NAMALWA (cell line): ENCODE data around the gene TATDN2.
"Not testable (repeated sequence)": the region's sequence is repeated elsewhere in the genome, so short reads cannot be mapped to it uniquely, and the experiment has no call there.

Source experiments
- DNase-seq: peaks from one replicate; pipeline ENCODE4 v3.0.0-alpha.2; 2015; ENCODE audit warnings: low spot score

TATDN2 gene

DNA sequence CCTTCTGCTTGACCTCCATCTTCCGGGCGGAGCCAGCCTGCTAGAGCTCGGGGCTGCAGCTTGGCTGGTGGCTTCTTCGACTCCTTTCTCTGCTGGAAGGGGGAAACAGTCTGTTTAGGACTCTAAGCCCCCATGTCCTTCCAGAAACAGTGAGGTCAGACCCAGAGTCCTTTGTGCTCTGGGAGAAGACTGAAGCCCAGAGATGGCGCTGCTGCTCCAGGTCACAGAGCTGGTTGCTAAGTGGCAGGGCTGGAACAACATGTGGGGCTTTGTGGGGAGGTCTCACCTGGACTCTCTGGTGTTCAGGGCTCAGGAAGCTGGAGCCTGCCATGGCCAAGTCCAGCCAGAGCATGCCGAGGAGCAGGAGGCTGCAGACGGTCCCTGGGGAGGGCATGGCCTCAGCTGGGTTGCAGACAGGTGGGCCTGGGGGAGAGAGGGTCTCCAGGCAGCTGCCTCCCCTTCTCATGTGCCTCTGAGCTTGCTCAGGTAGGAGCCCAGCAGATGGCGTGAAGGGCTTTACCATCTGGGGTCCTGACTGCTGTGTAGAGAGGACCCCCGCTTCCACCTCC is 41.6 kb downstream of the TATDN2 start:
- DNase-seq = no peak

DNA sequence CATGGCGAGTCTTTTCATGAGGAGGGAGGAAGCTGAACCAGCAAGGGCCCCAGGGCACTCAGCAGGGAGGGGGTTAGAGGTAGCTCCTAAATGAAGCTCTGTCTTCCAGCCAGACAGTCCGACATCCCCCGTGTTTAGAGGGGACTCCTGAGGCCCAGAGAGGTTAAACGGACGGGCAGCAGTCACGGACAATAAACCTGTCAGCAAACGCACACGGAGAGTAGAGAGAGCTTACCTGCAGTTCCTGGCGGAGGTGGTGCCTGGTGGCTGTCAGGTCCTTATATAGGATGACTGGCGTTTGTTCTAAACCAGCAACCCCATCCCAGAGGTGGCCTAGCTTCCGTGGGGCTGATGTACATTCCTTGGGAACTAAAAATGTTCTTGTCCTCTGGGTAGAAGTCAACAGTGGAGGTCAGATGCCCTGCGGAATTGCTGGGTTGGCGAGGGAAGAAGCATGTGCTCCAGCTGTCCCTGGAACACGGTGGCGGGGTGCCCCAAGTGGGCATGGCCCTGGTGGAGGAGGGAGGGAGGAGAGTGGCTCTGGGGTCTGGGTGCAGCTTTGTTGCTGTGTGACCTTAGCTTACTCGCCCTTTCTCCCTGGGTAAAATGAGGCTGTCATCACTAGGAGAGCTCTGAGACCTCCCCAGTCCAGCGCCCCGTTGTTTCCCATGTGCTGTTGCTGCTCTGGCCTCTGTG is 42.4 kb downstream of the TATDN2 start:
- DNase-seq = no peak

DNA sequence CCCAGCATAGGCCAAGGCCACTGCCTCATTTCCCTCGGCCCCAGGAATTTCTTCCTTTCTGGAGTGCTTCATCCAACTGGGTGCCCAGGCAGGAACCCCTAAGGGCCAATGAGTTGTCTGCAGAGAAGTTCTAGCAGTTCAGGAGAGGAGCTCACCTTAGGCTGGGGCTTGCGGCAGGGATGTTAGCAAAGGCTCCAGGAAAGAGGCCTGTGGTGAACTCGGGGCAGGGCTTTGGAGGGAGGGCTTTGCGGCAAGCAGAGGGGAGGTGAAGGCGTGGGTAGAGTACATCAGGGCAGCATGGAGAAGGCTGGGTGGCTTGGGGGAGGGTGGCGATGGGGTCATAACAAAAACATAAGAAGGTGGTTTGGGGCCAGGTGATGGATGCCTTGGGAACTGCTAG is 43.4 kb downstream of the TATDN2 start:
- no peak for DNase-seq

DNA sequence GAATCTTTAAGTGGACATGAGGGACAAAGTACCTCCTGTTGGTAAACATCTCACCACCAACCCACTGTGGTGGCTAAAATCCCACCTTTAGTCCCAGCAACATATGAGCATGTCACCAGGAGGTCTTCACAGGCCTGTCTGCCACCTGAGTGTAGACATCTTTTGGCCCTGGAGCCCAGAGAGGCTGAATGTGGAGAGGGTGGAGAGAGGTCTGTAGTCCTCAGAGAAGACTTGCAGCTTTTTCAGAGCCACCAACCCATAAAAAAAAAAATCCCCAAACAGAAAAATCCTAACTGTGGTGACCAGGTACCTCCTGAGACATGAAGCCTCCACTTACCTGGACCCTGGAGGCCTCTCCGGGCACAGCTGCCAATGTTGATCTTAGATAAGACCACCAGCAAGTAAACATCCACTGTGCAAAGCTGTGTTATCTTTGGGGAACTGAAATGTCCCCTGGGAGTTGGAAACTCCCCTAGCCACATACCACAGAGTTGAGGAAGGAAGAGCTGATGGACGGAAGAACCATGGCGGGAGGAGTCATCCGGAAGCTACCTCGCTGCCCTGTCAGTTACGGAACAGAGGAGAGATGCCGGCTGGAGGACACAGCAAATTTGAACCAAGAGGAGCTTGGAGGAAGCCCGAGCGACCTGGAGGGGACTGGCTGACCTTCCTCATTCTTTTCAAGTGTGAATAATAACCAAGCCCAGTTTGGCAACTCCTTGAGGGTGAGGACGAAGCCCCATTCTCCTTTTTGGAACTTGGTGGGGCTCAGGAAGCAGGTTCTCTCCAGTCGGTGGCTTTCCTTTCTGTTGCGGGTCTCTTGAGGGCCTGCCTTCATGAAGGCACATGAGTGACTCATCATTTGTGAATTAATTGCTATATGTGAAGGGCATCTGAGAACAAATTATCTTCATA is 44.5 kb downstream of the TATDN2 start, which contains the start of gene GHRL:
GHRL (minus strand) TSS at position 443 of the 915 bp plus-strand sequence. CDS start 2,767 bp downstream, outside the sequence.
- DNase-seq = peak; percentile 52

DNA sequence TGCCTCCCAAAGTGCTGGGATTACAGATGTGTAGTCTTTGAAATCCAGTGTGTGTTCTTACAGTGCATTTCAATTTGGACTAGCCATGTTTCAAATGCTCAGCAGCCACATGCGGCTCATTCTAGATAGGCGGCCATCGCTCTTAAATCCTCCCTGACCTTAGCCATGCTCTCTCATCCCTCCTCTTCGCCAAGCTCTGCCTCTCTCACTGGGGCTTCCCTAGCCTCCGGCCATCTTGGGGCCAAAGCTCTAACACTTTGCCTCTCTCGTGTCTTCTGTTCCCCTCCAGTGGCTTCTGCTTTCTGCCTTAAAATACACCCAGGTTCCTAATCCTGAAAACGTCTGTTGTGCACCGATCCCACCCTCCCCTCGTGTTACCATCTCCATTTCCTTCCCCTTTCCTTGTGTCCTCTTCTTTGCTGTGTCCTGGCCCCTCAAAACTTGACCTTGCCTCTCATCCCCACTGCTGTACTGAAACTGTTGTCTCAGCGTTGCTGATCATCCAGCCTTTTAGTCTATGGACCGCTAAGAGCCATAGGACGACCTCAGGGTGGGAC is 45.8 kb downstream of the TATDN2 start:
- no peak for DNase-seq

DNA sequence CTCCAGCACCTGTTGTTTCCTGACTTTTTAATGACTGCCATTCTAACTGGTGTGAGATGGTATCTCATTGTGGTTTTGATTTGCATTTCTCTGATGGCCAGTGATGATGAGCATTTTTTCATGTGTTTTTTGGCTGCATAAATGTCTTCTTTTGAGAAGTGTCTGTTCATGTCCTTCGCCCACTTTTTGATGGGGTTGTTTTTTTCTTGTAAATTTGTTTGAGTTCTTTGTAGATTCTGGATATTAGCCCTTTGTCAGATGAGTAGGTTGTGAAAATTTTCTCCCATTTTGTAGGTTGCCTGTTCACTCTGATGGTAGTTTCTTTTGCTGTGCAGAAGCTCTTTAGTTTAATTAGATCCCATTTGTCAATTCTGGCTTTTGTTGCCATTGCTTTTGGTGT is 49.8 kb downstream of the TATDN2 start:
- DNase-seq = not testable (repeated sequence)

DNA sequence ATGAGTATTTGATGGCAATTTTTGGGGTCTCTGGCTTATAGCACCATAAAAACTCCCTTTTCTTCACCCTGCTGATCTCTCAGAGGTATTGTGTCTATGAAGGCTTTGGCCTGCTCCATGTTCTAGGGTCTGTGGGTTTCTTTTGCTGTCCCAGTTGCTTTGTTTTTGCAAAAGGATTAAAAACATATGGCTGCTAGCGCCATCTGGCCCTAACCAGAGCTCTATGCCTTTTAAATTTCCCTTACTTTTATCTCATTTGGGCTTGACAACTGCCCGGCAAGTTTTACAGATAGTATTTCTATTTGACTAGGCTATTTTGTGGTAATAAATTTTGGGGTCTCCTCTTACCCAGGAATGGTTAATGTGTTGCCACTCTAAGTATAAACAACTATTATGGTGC is 50.9 kb downstream of the TATDN2 start:
- no peak for DNase-seq

DNA sequence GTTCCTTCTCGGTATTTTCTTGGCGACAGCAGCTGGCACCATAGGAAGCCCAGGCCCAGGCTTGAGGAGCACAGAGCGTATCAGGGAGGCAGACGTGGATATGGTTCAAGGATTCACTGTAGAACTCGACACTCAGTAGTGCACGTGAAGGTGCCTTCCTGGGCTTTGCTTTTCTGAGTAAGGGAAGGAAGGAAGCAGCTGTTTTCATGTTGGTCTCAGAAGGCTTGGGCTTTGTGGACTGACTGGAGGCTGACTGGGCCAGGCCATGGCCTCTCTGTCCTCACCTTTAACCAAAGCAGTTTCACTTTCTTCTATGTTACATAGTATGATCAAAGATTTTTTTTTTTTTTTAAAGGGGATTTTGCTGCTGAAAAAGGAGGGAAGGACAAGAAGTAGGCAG is 51.4 kb downstream of the TATDN2 start:
- no peak for DNase-seq

DNA sequence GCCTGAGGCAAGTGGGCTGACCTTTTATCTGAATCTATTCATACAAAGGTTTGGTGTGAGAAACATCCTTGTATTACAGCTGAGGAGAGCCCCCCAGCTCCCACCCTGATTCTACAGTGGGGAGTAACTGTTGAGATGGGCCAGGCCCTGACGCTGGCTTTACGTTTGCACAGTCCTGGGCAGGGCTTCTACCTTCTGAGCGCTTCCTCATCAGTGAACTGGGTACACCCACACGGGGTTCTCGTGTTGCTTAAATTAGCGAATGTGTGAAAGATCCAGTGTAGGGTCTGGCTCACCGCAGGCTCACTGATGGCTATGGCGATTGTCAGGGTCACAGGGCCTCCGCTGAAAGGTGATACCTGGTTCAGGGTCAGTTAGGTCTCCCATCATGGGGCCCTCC is 51.8 kb downstream of the TATDN2 start:
- no peak for DNase-seq

DNA sequence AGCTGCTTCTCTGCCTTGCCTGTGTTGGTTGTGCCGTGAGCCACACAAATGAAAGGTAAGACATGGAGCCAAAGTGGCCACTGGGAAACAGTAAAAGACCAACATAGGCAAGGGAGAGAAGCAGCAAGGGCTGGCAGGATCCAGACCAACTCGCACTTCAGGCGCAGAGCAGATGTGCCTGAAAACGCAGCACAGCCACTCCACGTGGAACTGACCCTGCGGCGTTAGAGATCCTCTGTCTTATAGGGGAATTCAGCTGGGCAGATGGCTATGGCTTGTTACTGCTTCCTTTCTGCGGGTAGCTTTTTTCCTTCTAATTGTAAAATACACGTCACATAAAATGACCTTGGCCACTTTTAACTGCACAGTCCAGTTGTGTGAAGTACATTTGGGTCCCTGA is 54.8 kb downstream of the TATDN2 start:
- DNase-seq = no peak

DNA sequence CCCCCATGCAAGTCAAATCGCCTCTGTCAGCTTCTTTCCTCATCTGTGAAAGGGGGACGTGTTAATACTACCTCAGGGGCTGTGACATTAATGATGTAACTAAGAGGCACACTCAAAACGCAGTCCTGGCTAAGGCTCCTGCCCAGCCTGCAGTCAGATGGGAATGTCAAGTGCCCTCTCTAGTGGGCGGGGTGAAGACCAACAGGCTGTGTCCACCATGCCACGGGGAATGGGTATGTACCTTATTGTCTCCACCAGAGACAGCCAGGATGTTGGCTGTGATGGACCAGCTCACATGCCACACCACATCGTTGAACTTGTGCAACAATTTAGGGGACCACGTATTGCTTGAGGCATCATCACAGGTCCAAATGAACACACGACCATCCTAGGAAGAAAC is 55.5 kb downstream of the TATDN2 start:
- no peak for DNase-seq

DNA sequence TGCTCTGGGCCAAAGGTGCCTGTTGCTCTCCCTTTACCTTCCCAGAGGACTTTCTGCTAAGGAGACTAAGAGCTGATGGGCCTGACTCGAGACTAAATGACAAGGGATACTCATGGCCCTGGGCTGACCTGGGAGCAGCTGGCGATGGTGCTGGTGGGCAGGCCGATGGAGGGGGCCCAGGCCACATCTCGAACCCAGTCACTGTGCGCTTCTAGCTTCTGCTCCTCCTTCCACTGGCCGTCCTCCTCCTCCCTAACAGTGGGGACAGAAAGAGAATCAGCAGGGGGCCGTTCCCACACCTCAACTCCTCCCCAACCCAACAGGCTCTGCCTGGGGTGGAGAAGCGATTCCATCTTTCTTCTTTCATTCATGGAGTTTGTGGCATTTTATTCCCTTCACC is 56.6 kb downstream of the TATDN2 start:
- DNase-seq = no peak

DNA sequence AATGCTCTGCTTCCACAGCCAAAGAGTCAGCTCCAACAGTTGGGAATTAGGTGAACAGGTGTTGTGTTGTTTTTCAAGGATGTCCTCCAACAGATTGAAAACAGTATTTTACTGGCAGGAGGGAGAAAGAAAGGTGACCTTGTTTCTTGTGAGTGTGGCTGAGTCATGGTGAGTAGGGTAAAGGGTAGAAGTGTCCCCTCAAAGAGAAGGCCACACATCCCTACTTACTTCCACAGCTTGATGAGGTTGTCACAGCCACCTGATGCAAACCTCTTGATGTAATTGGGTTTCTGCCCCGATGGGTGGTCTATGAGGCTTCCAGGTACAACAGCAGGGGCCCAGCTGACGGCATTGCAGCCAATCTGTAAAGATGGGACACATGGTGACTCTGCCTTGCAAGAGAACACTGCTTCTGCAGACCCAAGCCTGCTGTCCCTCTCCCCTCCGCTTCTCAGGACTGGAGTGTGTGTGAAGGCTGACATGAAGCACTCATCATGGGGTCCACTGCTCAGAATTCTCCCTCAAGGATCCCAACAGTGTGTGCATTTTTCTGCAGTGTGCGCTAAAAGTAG is 57.2 kb downstream of the TATDN2 start:
- no peak for DNase-seq

DNA sequence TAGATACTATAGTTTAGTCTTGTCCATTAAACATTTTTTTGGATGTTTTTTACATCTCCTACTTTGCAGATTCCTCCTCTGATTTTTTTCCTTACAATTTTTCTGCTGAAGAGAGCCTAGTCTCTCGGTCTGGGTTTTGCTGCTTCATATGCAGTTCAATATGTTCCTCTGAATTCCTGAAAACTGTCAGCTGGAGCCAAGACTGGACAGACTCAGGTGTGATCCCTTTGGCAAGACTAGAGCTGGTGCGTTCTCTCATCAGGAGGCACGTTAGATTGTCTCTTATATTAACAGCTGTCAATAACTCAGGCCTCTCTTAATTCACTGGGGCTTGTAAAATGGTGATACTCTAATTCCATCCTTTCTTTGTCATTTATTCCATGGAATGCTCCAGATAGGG is 57.9 kb downstream of the TATDN2 start:
- no peak for DNase-seq

DNA sequence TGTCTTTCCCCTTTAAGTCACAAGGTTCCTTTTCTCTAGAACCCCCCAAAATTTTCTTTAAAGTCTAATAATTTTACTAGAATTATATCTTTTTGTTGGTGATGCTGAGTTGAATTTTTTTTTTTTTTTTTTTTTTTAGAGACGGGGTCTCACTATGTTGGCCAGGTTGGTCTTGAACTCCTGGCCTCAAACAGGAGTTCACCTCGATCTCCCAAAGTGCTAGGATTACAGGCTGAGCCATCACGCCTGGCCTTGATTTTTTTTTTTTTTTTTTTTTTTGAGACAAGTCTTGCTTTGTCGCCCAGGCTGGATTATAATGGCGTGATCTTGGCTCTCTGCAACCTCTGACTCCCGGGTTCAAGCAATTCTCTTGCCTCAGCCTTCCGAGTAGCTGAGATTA is 60.4 kb downstream of the TATDN2 start:
- no peak for DNase-seq

DNA sequence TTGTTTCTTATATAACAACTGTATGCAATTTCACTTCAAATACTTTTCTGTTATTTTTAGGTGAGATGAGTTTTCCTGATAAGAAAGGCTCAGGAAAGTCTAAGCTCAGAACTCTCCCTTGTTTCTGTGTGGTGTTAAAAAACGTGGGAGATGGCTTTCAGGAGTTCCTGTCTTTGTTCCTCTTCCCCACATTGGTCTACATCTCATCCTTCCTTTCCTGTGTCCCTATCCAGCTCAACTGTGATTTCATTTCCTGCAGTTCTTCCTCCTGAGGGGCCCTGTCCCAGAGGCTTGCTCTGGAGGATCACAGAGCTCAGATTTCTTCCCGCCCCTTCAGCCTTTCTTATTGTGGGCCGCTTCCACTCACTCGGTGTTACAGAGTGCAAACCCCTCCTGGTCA is 61.5 kb downstream of the TATDN2 start:
- no peak for DNase-seq

DNA sequence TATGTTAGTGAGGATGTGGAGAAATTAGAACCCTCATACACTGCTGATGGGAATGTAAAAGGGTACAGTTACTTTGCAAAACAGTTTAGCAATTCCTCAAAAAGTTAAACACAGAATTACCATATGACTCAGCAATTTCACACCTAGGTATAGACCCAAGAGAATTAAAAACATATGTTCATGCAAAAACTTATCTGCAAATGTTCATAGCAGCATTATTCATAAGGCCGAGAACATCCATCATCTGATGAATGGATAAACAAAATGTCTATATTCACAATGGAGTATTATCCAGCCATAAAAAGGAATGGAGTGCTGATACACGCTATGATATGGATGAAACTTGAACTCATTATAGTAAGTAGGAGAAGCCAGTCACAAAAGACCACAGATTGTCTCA is 62.3 kb downstream of the TATDN2 start:
- DNase-seq = no peak

DNA sequence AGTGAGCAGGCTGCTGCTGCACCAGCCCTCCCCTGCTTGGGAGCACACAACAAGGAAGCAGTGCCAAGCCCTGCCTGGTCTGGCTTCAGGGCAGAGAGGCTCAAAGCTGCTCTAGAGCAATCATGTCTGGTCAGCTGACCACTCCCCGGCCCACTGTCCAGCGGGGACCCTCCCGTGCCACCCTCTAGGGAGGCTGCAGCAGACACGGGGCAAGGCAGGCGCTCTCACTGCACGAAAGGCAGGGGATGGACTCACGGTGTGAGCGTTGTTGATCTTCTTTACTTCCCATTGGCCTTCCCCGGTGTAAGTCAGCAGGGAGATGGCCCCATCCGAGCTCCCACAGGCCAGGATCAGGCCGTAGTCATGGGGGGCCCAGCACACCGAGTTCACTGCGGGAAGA is 63.5 kb downstream of the TATDN2 start:
- no peak for DNase-seq

DNA sequence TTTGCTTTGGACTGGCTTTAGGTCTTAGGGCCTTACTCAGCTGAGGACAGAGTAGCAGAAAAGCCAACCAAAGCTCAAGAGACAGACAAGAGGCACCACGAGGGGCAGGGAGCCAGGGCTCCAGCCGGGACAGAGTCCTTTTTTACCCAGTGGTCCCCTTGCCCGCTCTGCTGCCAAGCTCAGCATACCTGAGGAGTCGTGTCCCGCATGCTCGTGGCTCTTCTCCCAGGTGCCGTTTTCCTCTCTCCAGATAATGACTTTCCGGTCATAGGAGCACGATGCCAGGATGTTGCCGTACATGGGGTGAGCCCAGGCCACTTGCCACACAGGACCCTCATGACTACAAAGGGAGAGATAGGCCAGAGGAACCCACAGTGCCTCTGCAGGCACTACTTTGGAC is 64.1 kb downstream of the TATDN2 start:
- DNase-seq = no peak

DNA sequence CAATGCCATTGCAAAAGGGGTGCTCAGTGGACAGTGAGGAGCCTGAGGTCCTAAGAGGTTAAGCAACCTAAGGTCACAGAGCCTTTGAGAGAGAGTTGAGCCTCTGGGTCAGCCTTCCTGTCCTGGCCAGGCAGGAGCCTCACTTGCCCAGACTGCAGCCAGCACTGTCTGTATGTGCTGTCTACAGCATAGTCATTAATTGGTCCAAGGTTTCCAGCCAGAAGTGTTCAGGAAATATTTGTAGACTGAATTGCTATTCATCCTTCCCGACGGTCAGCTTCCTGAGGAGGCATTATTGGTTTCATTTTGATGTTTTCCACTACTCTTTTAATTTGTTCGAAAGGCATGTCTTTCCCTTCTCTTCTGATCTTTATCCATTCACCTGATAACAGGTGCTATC is 64.6 kb downstream of the TATDN2 start:
- no peak for DNase-seq

DNA sequence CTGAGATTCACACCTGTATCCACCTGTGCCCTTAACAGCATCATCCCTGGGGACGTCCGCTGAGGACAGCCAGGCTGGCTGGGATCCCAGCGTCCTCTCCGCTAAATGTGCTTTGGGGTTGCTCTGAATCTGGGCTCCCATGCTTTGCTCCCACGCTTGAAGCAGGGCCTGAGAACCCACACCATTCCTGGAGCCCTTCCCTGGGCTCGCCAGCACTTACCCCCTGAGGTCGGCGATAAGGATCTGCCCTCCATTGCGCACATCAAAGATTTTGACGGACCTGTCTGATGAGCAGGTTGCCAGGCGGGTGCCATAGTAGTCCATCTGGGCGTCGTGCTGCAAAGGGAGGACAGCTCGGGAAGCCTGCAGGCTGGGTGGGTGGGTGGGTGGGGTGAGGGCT is 66.8 kb downstream of the TATDN2 start:
- DNase-seq = no peak

DNA sequence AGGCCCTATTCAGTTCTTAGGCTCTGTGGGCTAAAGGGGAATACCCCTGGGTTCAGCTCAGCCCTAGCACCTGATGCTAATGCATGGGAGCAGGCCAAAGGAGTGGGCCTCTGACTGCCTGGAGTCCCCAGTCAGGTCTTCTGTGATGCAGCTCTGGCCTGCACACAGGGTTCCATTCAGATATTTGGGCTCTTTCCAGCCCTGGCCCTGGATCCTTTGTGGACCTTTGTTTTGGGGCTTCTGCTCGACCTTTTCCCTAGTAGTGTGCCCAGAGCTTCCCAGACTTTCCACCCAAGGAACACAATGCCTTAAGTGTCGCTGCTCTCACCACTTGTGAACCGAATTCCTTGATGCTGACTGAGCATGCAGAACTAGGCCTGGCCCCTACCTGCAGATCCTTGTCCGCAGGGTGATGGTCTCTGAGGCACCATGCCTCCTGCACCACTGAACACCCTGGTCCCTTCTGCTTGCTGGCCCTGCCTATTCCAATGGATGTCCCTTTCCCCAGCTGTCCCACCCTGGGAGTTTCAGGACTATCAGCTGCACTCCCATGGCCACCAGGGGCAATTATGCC is 67.6 kb downstream of the TATDN2 start:
- no peak for DNase-seq
